Hair follicular keratinocyte (primary cell): Measurements from ENCODE around the gene PCSK1N. TPM values are rescaled to one million over a fixed set of nuclear protein-coding genes. Genes with fewer than 3 reads are reported as not detected.

Experiments used
- total RNA-seq: library from RNA; depleted of rRNA; stranded (reverse); fragments of >200 nt; gene quantifications from 2 replicates; pipeline ENCODE4 v1.2.3, GENCODE V29; 2015

Gene PCSK1N
- total RNA-seq: 7.1 and 10.5 TPM in 2 replicates

GRCh38 chrX:48835524-48836329 is at the start of gene PCSK1N:
Gene PCSK1N, minus strand, starts transcription at chrX:48835610. Its CDS starts 78 bp downstream, at chrX:48835532.

GRCh38 chrX:48826135-48826875 is 9.1 kb downstream of the PCSK1N start, which contains the start of gene ERAS:
Gene ERAS, plus strand, starts transcription at chrX:48826513. Its CDS starts 2,611 bp downstream, at chrX:48829124.

DNA sequence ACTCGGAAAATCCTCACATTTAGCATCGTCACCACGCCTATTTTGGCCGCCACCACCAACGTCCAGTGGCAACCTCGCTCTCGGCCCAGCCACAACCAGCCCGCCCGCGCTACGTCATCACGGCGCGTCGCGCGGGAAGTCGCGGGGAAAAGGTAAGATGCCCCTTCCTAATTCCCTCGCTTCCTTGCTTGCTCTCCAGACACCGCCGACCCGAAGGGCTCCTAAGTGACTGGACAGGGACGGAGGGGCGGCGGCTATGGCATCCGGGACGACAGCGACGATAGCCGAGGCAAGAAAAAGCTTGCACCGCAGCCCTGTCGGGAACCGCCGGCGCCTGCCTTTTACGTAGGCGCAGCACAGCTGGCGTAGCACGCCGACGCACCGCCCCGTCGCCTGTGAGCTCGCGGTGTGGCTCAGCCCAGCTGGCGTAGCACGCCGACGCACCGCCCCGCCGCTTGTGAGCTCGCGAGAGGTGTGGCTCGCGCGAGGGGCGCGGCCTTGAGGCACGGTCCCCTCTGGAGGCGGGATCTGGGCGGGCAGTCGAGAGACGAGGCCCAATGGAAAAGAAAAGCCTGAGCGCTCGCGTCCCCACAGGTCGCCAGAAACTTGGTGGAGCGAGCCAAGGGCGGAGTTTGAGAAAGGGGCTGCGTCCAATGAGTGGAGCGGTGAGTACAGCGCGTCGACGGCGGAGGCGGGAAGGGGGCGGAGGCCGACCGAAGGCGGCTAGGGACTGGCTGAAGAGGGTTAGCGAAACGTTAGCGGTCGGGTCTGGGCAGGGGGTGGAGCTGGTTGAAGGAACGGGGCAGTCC is 33.9 kb downstream of the PCSK1N start, which contains the start of gene HDAC6:
Gene HDAC6, plus strand, starts transcription at position 788 of the 809 bp plus-strand sequence. CDS start 626 bp downstream, outside the sequence.

GRCh38 chrX:48786341-48786800 is 49.0 kb downstream of the PCSK1N start, which contains the start of gene GATA1:
Gene GATA1, plus strand, starts transcription at chrX:48786590. Its CDS starts 4,520 bp downstream, at chrX:48791110.

Other genes with a start within 250 kb of the PCSK1N start
- gene WDR13, start 238.1 kb downstream of the PCSK1N start, total RNA-seq: 93.5 and 146 TPM in 2 replicates
- gene WAS, start 151.8 kb downstream of the PCSK1N start, total RNA-seq: 0.16 TPM in 1 of 2 replicates, not detected in the other
- 6.3 and 21.6 TPM in 2 replicates for gene SUV39H1, start 138.9 kb downstream of the PCSK1N start, total RNA-seq
- gene GLOD5, start 73.9 kb downstream of the PCSK1N start, total RNA-seq: not detected in 2 replicates
- not detected in 2 replicates for gene GATA1, start 49.0 kb downstream of the PCSK1N start, total RNA-seq
- gene HDAC6, start 33.5 kb downstream of the PCSK1N start, total RNA-seq: 26.1 and 29.4 TPM in 2 replicates
- gene ERAS, start 9.1 kb downstream of the PCSK1N start, total RNA-seq: not detected in 2 replicates
- gene TIMM17B, start 62.2 kb upstream of the PCSK1N start, total RNA-seq: 71.7 and 75.1 TPM in 2 replicates
- gene PQBP1, start 62.3 kb upstream of the PCSK1N start, total RNA-seq: 49.7 and 69.4 TPM in 2 replicates
- 22.4 and 28.7 TPM in 2 replicates for gene SLC35A2, start 76.0 kb upstream of the PCSK1N start, total RNA-seq
- gene PIM2, start 83.4 kb upstream of the PCSK1N start, total RNA-seq: 9.4 and 14.8 TPM in 2 replicates
- gene OTUD5, start 122.0 kb upstream of the PCSK1N start, total RNA-seq: 27.7 and 38.7 TPM in 2 replicates
- 0.23 and 0.47 TPM in 2 replicates for gene KCND1, start 136.2 kb upstream of the PCSK1N start, total RNA-seq
- gene GRIPAP1, start 166.7 kb upstream of the PCSK1N start, total RNA-seq: 14.6 and 16.2 TPM in 2 replicates
- 41.8 and 59.8 TPM in 2 replicates for gene TFE3, start 207.7 kb upstream of the PCSK1N start, total RNA-seq
- gene CCDC120, start 223.4 kb upstream of the PCSK1N start, total RNA-seq: 5.5 and 6.6 TPM in 2 replicates
- gene PRAF2, start 238.4 kb upstream of the PCSK1N start, total RNA-seq: 9.7 and 9.8 TPM in 2 replicates
- gene WDR45, start 244.3 kb upstream of the PCSK1N start, total RNA-seq: 33.5 and 56.9 TPM in 2 replicates